SK-N-MC (cell line): ENCODE results near the gene SNRPD1.

Experiments
- EZH2 ChIP-seq: fragments of 200-600 bp; sonication (generic); IDR thresholded peaks from one replicate; pipeline ENCODE4 v1.6.1; 2017; ENCODE audit warnings: antibody characterized with exemption
- FOXP2 ChIP-seq: optimal IDR thresholded peaks from 2 replicates; pipeline ENCODE3; 2011; ENCODE audit warnings: mild to moderate bottlenecking, moderate library complexity; ENCODE audit not compliant: insufficient read depth; ENCODE audit errors: extremely low read length, control extremely low read depth
- POLR2AphosphoS5 ChIP-seq: IDR thresholded peaks from 2 replicates; pipeline ENCODE4 v1.6.1; 2012; ENCODE audit warnings: mild to moderate bottlenecking, low read depth, low read length, borderline replicate concordance

GRCh38 chr18:21663578-21663977, 51.5 kb downstream of the SNRPD1 start:
- no peak for TF ChIP-seq EZH2
- TF ChIP-seq POLR2AphosphoS5, result no peak
- no peak for TF ChIP-seq FOXP2
